Neuronal stem cell (in vitro differentiated cells): ENCODE measurements around the gene TMEM97.
A peak's percentile ranks its signal among the peaks of the same experiment; 100 is the strongest.

Experiments
- DNase-seq: peaks from one replicate; pipeline ENCODE4 v3.0.0-alpha.2; 2013; ENCODE audit warnings: low spot score
- H2AFZ ChIP-seq: one replicate; pipeline ENCODE4 v1.6.1; 2013; ENCODE audit warnings: mild to moderate bottlenecking, low read length, inconsistent platforms
- H2AK5ac ChIP-seq: 2 replicates; pipeline ENCODE4 v1.6.1; 2013; ENCODE audit warnings: low read depth, mild to moderate bottlenecking, inconsistent platforms, low read length, moderate library complexity, mixed read lengths
- H2BK120ac ChIP-seq: 2 replicates; pipeline ENCODE4 v1.6.1; 2013; ENCODE audit warnings: low read depth, mild to moderate bottlenecking, inconsistent platforms, low read length, moderate library complexity, mixed read lengths
- H2BK12ac ChIP-seq: one replicate; pipeline ENCODE4 v1.6.1; 2013; ENCODE audit warnings: low read length, inconsistent platforms
- H2BK15ac ChIP-seq: 2 replicates; pipeline ENCODE4 v1.6.1; 2013; ENCODE audit warnings: mild to moderate bottlenecking, low read length, inconsistent platforms, mixed read lengths
- H2BK5ac ChIP-seq: one replicate; pipeline ENCODE4 v1.6.1; 2013; ENCODE audit warnings: inconsistent platforms, mild to moderate bottlenecking, low read length, moderate library complexity
- H3K14ac ChIP-seq: one replicate; pipeline ENCODE4 v1.6.1; 2013; ENCODE audit warnings: low read length, inconsistent platforms
- H3K18ac ChIP-seq: 2 replicates; pipeline ENCODE4 v1.6.1; 2013; ENCODE audit warnings: low read length, inconsistent platforms
- H3K23ac ChIP-seq: 2 replicates; pipeline ENCODE4 v1.6.1; 2013; ENCODE audit warnings: low read depth, mild to moderate bottlenecking, mixed read lengths, low read length, inconsistent platforms; ENCODE audit not compliant: poor library complexity
- H3K27ac ChIP-seq: replicated peaks from 3 replicates; pipeline ENCODE4 v1.5.1; 2013; ENCODE audit warnings: low read length, inconsistent platforms
- H3K27me3 ChIP-seq, 3 experiments: 2 replicates each; pipeline ENCODE4 v1.6.1; 2013; ENCODE audit warnings: low read length in 3 of 3, mild to moderate bottlenecking in 2 of 3, inconsistent platforms in 1 of 3, low read depth in 1 of 3, mixed read lengths in 1 of 3, moderate library complexity in 1 of 3; ENCODE audit not compliant: control insufficient read depth in 3 of 3, insufficient read depth in 3 of 3
- H3K36me3 ChIP-seq, 2 donors: replicated peaks in 1 of 2; 2 replicates each; pipeline ENCODE4 v1.6.1; 2013; ENCODE audit warnings: low read length in 2 of 2; ENCODE audit not compliant: control insufficient read depth in 2 of 2, insufficient read depth in 2 of 2
- H3K4ac ChIP-seq: 2 replicates; pipeline ENCODE4 v1.6.1; 2013; ENCODE audit warnings: inconsistent platforms, mild to moderate bottlenecking, low read length, moderate library complexity
- H3K4me1 ChIP-seq, 2 donors: 1 replicate in 1 of 2; 2 replicates in 1 of 2; pipeline ENCODE4 v1.6.1; 2013; ENCODE audit warnings: low read length in 2 of 2, low read depth in 1 of 2; ENCODE audit not compliant: control insufficient read depth in 2 of 2, insufficient read depth in 1 of 2
- H3K4me2 ChIP-seq: one replicate; pipeline ENCODE4 v1.6.1; 2013; ENCODE audit warnings: mild to moderate bottlenecking, low read length, inconsistent platforms; ENCODE audit not compliant: insufficient read depth, poor library complexity, severe bottlenecking
- H3K4me3 ChIP-seq, 2 donors: 2 replicates each; pipeline ENCODE4 v1.5.1; 2013; ENCODE audit warnings: low read length in 2 of 2, mild to moderate bottlenecking in 2 of 2, inconsistent platforms in 1 of 2, moderate library complexity in 1 of 2
- H3K79me1 ChIP-seq: one replicate; pipeline ENCODE4 v1.6.1; 2013; ENCODE audit warnings: low read depth, mild to moderate bottlenecking, inconsistent platforms, low read length, moderate library complexity
- H3K9ac ChIP-seq: one replicate; pipeline ENCODE4 v1.6.1; 2013; ENCODE audit warnings: mild to moderate bottlenecking, low read depth, low read length, inconsistent platforms; ENCODE audit not compliant: poor library complexity
- H3K9me3 ChIP-seq, 2 donors: replicated peaks in 1 of 2; 2 replicates each; pipeline versions ENCODE3 to v1.6.1; 2013; ENCODE audit warnings: low read length in 2 of 2, mild to moderate bottlenecking in 2 of 2, inconsistent platforms in 1 of 2, low read depth in 1 of 2, mixed read lengths in 1 of 2, moderate library complexity in 1 of 2; ENCODE audit not compliant: control insufficient read depth in 2 of 2, insufficient read depth in 1 of 2
- H4K8ac ChIP-seq: one replicate; pipeline ENCODE4 v1.6.1; 2013; ENCODE audit warnings: low read depth, mild to moderate bottlenecking, inconsistent platforms, low read length, moderate library complexity
- H4K91ac ChIP-seq: one replicate; pipeline ENCODE4 v1.6.1; 2013; ENCODE audit warnings: low read length, low read depth, mild to moderate bottlenecking, inconsistent platforms; ENCODE audit not compliant: poor library complexity
- WGBS, 2 donors: extraction: QIAGEN DNeasy Blood & Tissue Kit; methylation state at CpG; one replicate each; pipeline ENCODE4 v1.1.7; 2013; ENCODE audit warnings: missing lambda C conversion rate in 2 of 2, mixed read lengths in 1 of 2; ENCODE audit not compliant: insufficient read length in 2 of 2, insufficient replicate concordance in 1 of 2; ENCODE audit errors: extremely low coverage in 2 of 2; 5-methylcytosine and 5-hydroxymethylcytosine counted together

TMEM97 gene

GRCh38 chr17:28357061-28357900 is 38.3 kb downstream of the TMEM97 start, which contains the start of gene POLDIP2:
Gene POLDIP2, minus strand, starts transcription at chr17:28357527. Its CDS starts 79 bp downstream, at chr17:28357448.
- Histone ChIP-seq H3K79me1 (peaks cover 9% of the 10 kb centered on the region), H3K9ac (peak within 1 kb of the TSS; percentile 96), H3K23ac (peak within 1 kb of the TSS; percentile 80), H4K8ac (no peak within 1 kb of the TSS), H3K4me2 (peak within 1 kb of the TSS; percentile 76), H3K4ac (no peak within 1 kb of the TSS), H2AFZ (peak within 1 kb of the TSS; percentile 87), H2AK5ac (peak within 1 kb of the TSS; percentile 76), H2BK15ac (no peak within 1 kb of the TSS), H2BK12ac (no peak within 1 kb of the TSS), H2BK120ac (no peak within 1 kb of the TSS), H3K18ac (peak within 1 kb of the TSS; percentile 92), H3K36me3 (peaks cover 32 to 63% of the 10 kb centered on the region in 2 donors), H3K4me1 (peaks cover 4 to 6% of the 10 kb centered on the region in 2 donors), H3K4me3 (peak within 1 kb of the TSS; percentile 85 to 95), H3K9me3 (no peaks in the 10 kb centered on the region), H4K91ac (no peak within 1 kb of the TSS), H3K27me3 (no peaks in the 10 kb centered on the region), H3K14ac (no peak within 1 kb of the TSS), H2BK5ac (peak within 1 kb of the TSS; percentile 44), H3K27ac (no peak within 1 kb of the TSS)
- no CpG with 5 or more reads among the region's 80 CpGs for WGBS, 2 donors
- DNase-seq = peak; percentile 88

- no peak overlapping the region for H2BK12ac ChIP-seq
These were observed 38.8 kb downstream of the TMEM97 start for GRCh38 chr17:28357901-28358197.

GRCh38 chr17:28363186-28363585 is 44.2 kb downstream of the TMEM97 start:
- H3K14ac ChIP-seq = no peak overlapping the region
- no peak overlapping the region for H3K9ac ChIP-seq
- no peak overlapping the region for H3K4me2 ChIP-seq
- no peaks in the 10 kb centered on the region for H3K79me1 ChIP-seq
- DNase-seq = no peak
- no peak overlapping the region for H3K23ac ChIP-seq
- no peak overlapping the region for H3K4ac ChIP-seq
- no peak overlapping the region for H2AFZ ChIP-seq
- no peaks in the 10 kb centered on the region for H3K9me3 ChIP-seq
- H3K27ac ChIP-seq = no peak overlapping the region
- H3K4me3 ChIP-seq = no peak overlapping the region
- H3K27me3 ChIP-seq = no peaks in the 10 kb centered on the region
- H2BK5ac ChIP-seq = no peak overlapping the region
- no peak overlapping the region for H2AK5ac ChIP-seq
- no peak overlapping the region for H3K18ac ChIP-seq
- no CpG with 5 or more reads among the region's 5 CpGs for WGBS, 2 donors
- no peak overlapping the region for H2BK120ac ChIP-seq
- no peak overlapping the region for H2BK12ac ChIP-seq
- H3K36me3 ChIP-seq = peaks cover 19 to 57% of the 10 kb centered on the region in 2 donors
- no peak overlapping the region for H2BK15ac ChIP-seq
- H3K4me1 ChIP-seq = peaks cover 2 to 4% of the 10 kb centered on the region in 2 donors
- no peak overlapping the region for H4K8ac ChIP-seq
- no peak overlapping the region for H4K91ac ChIP-seq

More at GRCh38 chr17:28357901-28358197, 38.8 kb downstream of the TMEM97 start:
- no peak overlapping the region for H3K4ac ChIP-seq
- peak overlapping the region; percentile 89 for H3K9ac ChIP-seq
- no CpG with 5 or more reads among the region's 4 CpGs for WGBS, 2 donors
- H3K9me3 ChIP-seq = no peaks in the 10 kb centered on the region
- H4K91ac ChIP-seq = no peak overlapping the region
- no peaks in the 10 kb centered on the region for H3K27me3 ChIP-seq
- H2BK15ac ChIP-seq = no peak overlapping the region
- H2BK5ac ChIP-seq = no peak overlapping the region
- H3K36me3 ChIP-seq = peaks cover 32 to 64% of the 10 kb centered on the region in 2 donors
- peaks cover 4 to 6% of the 10 kb centered on the region in 2 donors for H3K4me1 ChIP-seq
- H2AK5ac ChIP-seq = no peak overlapping the region
- no peak overlapping the region for H3K18ac ChIP-seq
- peak overlapping the region; percentile 87 for H2AFZ ChIP-seq
- no peak overlapping the region for H2BK120ac ChIP-seq
- H3K79me1 ChIP-seq = peaks cover 9% of the 10 kb centered on the region
- no peak overlapping the region for H3K14ac ChIP-seq
- H3K4me2 ChIP-seq = peak overlapping the region; percentile 63
- H3K27ac ChIP-seq = no peak overlapping the region
- H3K23ac ChIP-seq = no peak overlapping the region
- peak overlapping the region; percentile 85 to 91 for H3K4me3 ChIP-seq
- no peak for DNase-seq
- no peak overlapping the region for H4K8ac ChIP-seq

GRCh38 chr17:28363776-28364650 is 45.0 kb downstream of the TMEM97 start:
- Histone ChIP-seq H3K4me1 (no peaks in the 10 kb centered on the region), H3K36me3 (peaks cover 19 to 56% of the 10 kb centered on the region in 2 donors), H3K9ac (no peak overlapping the region), H4K8ac (no peak overlapping the region), H3K14ac (no peak overlapping the region), H3K18ac (no peak overlapping the region), H3K9me3 (no peaks in the 10 kb centered on the region), H4K91ac (no peak overlapping the region), H2AK5ac (no peak overlapping the region), H2BK12ac (no peak overlapping the region), H3K79me1 (no peaks in the 10 kb centered on the region), H3K27ac (no peak overlapping the region), H2BK120ac (no peak overlapping the region), H2BK15ac (no peak overlapping the region), H3K4me3 (no peak overlapping the region), H3K27me3 (no peaks in the 10 kb centered on the region), H2AFZ (no peak overlapping the region), H3K23ac (no peak overlapping the region), H3K4me2 (no peak overlapping the region), H2BK5ac (no peak overlapping the region), H3K4ac (no peak overlapping the region)
- DNase-seq = no peak
- WGBS, 2 donors = no CpG with 5 or more reads among the region's 8 CpGs
